H9 (cell line): ENCODE results near the gene KCNAB1. TPM values are rescaled to one million over a fixed set of nuclear protein-coding genes. Genes with fewer than 3 reads are reported as not detected.

ENCODE experiments used
- DNase-seq: peaks from one replicate; pipeline ENCODE4 v3.0.0-alpha.2; 2017
- H2AFZ ChIP-seq: one replicate; pipeline ENCODE4 v1.6.1; 2013; ENCODE audit warnings: mild to moderate bottlenecking, low read length, control low read depth, moderate library complexity
- H2AK5ac ChIP-seq: 2 replicates; pipeline ENCODE4 v1.6.1; 2013; ENCODE audit warnings: low read length, control low read depth, mixed read lengths; ENCODE audit not compliant: insufficient read length
- H2BK120ac ChIP-seq: one replicate; pipeline ENCODE4 v1.6.1; 2013; ENCODE audit warnings: low read depth, mild to moderate bottlenecking, low read length, control low read depth, inconsistent platforms; ENCODE audit not compliant: poor library complexity, severe bottlenecking
- H2BK12ac ChIP-seq: 2 replicates; pipeline ENCODE4 v1.6.1; 2013; ENCODE audit warnings: low read length, control low read depth, mixed read lengths, low read depth; ENCODE audit not compliant: insufficient read length
- H2BK15ac ChIP-seq: 2 replicates; pipeline ENCODE4 v1.6.1; 2013; ENCODE audit warnings: low read depth, low read length, control low read depth
- H2BK20ac ChIP-seq: one replicate; pipeline ENCODE4 v1.6.1; 2013; ENCODE audit warnings: low read depth, mild to moderate bottlenecking, low read length, control low read depth, inconsistent platforms; ENCODE audit not compliant: poor library complexity, severe bottlenecking
- H2BK5ac ChIP-seq: 2 replicates; pipeline ENCODE4 v1.6.1; 2013; ENCODE audit warnings: low read length, control low read depth, mixed read lengths; ENCODE audit not compliant: insufficient read length
- H3K14ac ChIP-seq: 2 replicates; pipeline ENCODE4 v1.6.1; 2013; ENCODE audit warnings: low read length, control low read depth; ENCODE audit not compliant: insufficient read depth
- H3K18ac ChIP-seq: 2 replicates; pipeline ENCODE4 v1.6.1; 2013; ENCODE audit warnings: low read depth, mild to moderate bottlenecking, mixed read lengths, low read length, control low read depth; ENCODE audit not compliant: insufficient read length
- H3K23ac ChIP-seq: 2 replicates; pipeline ENCODE4 v1.6.1; 2013; ENCODE audit warnings: low read length, control low read depth, mixed read lengths, low read depth; ENCODE audit not compliant: insufficient read length
- H3K23me2 ChIP-seq: 2 replicates; pipeline ENCODE4 v1.6.1; 2013; ENCODE audit warnings: low read depth, mild to moderate bottlenecking, mixed read lengths, low read length, control low read depth; ENCODE audit not compliant: insufficient read length, poor library complexity, severe bottlenecking
- H3K27ac ChIP-seq: 2 replicates; pipeline ENCODE4 v1.5.1; 2013; ENCODE audit warnings: low read length, control low read depth, mixed read lengths, low read depth; ENCODE audit not compliant: insufficient read length
- H3K27me3 ChIP-seq: 2 replicates; pipeline ENCODE4 v1.6.1; 2013; ENCODE audit warnings: low read length, control low read depth, inconsistent platforms; ENCODE audit not compliant: insufficient read depth
- H3K4ac ChIP-seq: 2 replicates; pipeline ENCODE4 v1.6.1; 2013; ENCODE audit warnings: low read depth, mild to moderate bottlenecking, control low read depth, inconsistent platforms, low read length, moderate library complexity
- H3K4me1 ChIP-seq: 2 replicates; pipeline ENCODE4 v1.6.1; 2013; ENCODE audit warnings: low read length, control low read depth, inconsistent platforms; ENCODE audit not compliant: insufficient read depth
- H3K4me2 ChIP-seq: 2 replicates; pipeline ENCODE4 v1.6.1; 2013; ENCODE audit warnings: low read length, control low read depth, mixed read lengths; ENCODE audit not compliant: insufficient read length, insufficient read depth
- H3K56ac ChIP-seq: 2 replicates; pipeline ENCODE4 v1.6.1; 2013; ENCODE audit warnings: low read depth, mild to moderate bottlenecking, mixed read lengths, low read length, control low read depth; ENCODE audit not compliant: insufficient read length
- H3K79me1 ChIP-seq: 2 replicates; pipeline ENCODE4 v1.6.1; 2013; ENCODE audit warnings: low read depth, mild to moderate bottlenecking, moderate library complexity, low read length, control low read depth, inconsistent platforms; ENCODE audit not compliant: insufficient read depth, poor library complexity, severe bottlenecking
- H3K79me2 ChIP-seq: 2 replicates; pipeline ENCODE4 v1.6.1; 2013; ENCODE audit warnings: low read length, control low read depth, inconsistent platforms; ENCODE audit not compliant: insufficient read depth
- H3K9ac ChIP-seq: 2 replicates; pipeline ENCODE4 v1.6.1; 2013; ENCODE audit warnings: low read length, control low read depth, mixed read lengths; ENCODE audit not compliant: insufficient read length; ENCODE audit errors: extremely low read depth
- H3K9me3 ChIP-seq: one replicate; pipeline ENCODE4 v1.6.1; 2013; ENCODE audit warnings: low read depth, low read length, inconsistent platforms; ENCODE audit not compliant: control insufficient read depth
- H3T11ph ChIP-seq: one replicate; pipeline ENCODE4 v1.6.1; 2013; ENCODE audit warnings: mild to moderate bottlenecking, low read length, control low read depth, inconsistent platforms
- H4K20me1 ChIP-seq: one replicate; pipeline ENCODE4 v1.6.1; 2013; ENCODE audit not compliant: control insufficient read depth, insufficient read length, insufficient read depth
- H4K5ac ChIP-seq: 2 replicates; pipeline ENCODE4 v1.6.1; 2013; ENCODE audit warnings: low read depth, mild to moderate bottlenecking, mixed read lengths, low read length, control low read depth; ENCODE audit not compliant: insufficient read length
- H4K8ac ChIP-seq: replicated peaks from 2 replicates; pipeline ENCODE4 v1.6.1; 2013; ENCODE audit warnings: low read length, control low read depth, mixed read lengths, low read depth; ENCODE audit not compliant: insufficient read length
- H4K91ac ChIP-seq: 2 replicates; pipeline ENCODE4 v1.6.1; 2013; ENCODE audit warnings: low read depth, mild to moderate bottlenecking, moderate library complexity, mixed read lengths, low read length, control low read depth; ENCODE audit not compliant: insufficient read length
- H3K27ac Mint-ChIP-seq, 3 experiments: 2 replicates in 2 of 3; 3 replicates in 1 of 3; pipeline ENCODE4 v1.8.0; 2020 to 2021; ENCODE audit warnings: mixed read lengths in 3 of 3, mild to moderate bottlenecking in 1 of 3, moderate library complexity in 1 of 3
- H3K27me3 Mint-ChIP-seq: 2 replicates; pipeline ENCODE4 v1.8.0; 2021; ENCODE audit warnings: low read depth, mild to moderate bottlenecking, moderate library complexity, mixed read lengths
- H3K36me3 Mint-ChIP-seq, 3 experiments: 2 replicates in 2 of 3; 3 replicates in 1 of 3; pipeline ENCODE4 v1.8.0; 2020 to 2021; ENCODE audit warnings: low read depth in 3 of 3, mixed read lengths in 3 of 3; ENCODE audit not compliant: insufficient read depth in 1 of 3
- H3K4me1 Mint-ChIP-seq, 2 experiments: 2 replicates each; pipeline ENCODE4 v1.8.0; 2020; ENCODE audit warnings: mixed read lengths in 2 of 2
- H3K4me3 Mint-ChIP-seq, 2 experiments: 2 replicates in 1 of 2; 3 replicates in 1 of 2; pipeline ENCODE4 v1.8.0; 2020 to 2021; ENCODE audit warnings: mild to moderate bottlenecking in 2 of 2, mixed read lengths in 2 of 2, moderate library complexity in 1 of 2
- H3K9me3 Mint-ChIP-seq, 2 experiments: 2 replicates in 1 of 2; 3 replicates in 1 of 2; pipeline ENCODE4 v1.8.0; 2020; ENCODE audit warnings: mild to moderate bottlenecking in 2 of 2, mixed read lengths in 2 of 2, moderate library complexity in 1 of 2
- total RNA-seq: library from RNA; stranded (reverse); gene quantifications from 2 replicates; pipeline ENCODE4 v1.2.1, GENCODE V29; 2021
- TF ChIP-seq, protein P1 (sequence below): fragments of 200-600 bp; sonication (generic); conservative IDR thresholded peaks from 3 replicates; pipeline ENCODE4 v1.8.0; 2021; ENCODE audit warnings: antibody characterized with exemption, mild to moderate bottlenecking

KCNAB1 gene
- total RNA-seq, 1 experiment from 2014 or later: 3.7 TPM

DNA sequence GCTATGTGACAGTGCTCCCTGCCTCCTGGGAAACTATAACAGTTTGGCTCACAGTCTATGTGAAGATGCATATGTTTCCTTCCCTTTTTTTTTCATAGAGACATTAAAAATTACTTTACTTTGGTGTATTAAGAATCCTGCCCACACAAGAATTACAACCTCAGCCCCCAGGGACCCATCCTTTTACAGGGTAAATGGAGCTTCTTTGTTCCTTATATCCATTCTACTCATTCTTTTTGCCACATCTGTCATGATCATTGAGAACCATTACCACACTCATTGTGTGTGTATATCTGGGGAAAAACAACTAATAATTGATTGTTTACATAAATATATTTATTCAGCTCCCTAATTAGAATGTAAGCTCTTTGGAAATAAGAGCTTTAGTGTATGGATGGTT lies 277.2 kb downstream of the KCNAB1 start:
- no peak overlapping the region for H4K8ac ChIP-seq
- H3K36me3 Mint-ChIP-seq: no peaks in the 10 kb centered on the region

More for the DNA sequence above, 277.2 kb downstream of the KCNAB1 start:
- Histone ChIP-seq H3K14ac (no peak overlapping the region), H2BK5ac (no peak overlapping the region), H3K4me2 (no peak overlapping the region), H3K27ac (no peak overlapping the region), H2BK12ac (no peak overlapping the region), H3K23me2 (no peaks in the 10 kb centered on the region), H3K18ac (no peak overlapping the region), H4K91ac (no peak overlapping the region), H3K4me1 (no peaks in the 10 kb centered on the region), H2BK15ac (no peak overlapping the region), H3K56ac (no peak overlapping the region), H3K9me3 (no peaks in the 10 kb centered on the region), H2BK120ac (no peak overlapping the region), H4K5ac (no peak overlapping the region), H3K9ac (no peak overlapping the region), H3K27me3 (no peaks in the 10 kb centered on the region), H3K4ac (no peak overlapping the region), H2BK20ac (no peak overlapping the region), H4K20me1 (no peaks in the 10 kb centered on the region), H3T11ph (no peak overlapping the region), H3K23ac (no peak overlapping the region), H2AFZ (no peak overlapping the region), H3K79me1 (no peaks in the 10 kb centered on the region), H2AK5ac (no peak overlapping the region), H3K79me2 (no peaks in the 10 kb centered on the region)
- no peak overlapping the region for H3K27ac Mint-ChIP-seq
- H3K27me3 Mint-ChIP-seq: peaks cover 1% of the 10 kb centered on the region; the same call in 1 of the 2 replicates
- H3K4me1 Mint-ChIP-seq: peaks cover 0 to 11% of the 10 kb centered on the region in 2 experiments; a peak in 2 of 4 replicates
- no peak overlapping the region for H3K4me3 Mint-ChIP-seq
- no peaks in the 10 kb centered on the region for H3K9me3 Mint-ChIP-seq
- TF ChIP-seq, protein P1, sequence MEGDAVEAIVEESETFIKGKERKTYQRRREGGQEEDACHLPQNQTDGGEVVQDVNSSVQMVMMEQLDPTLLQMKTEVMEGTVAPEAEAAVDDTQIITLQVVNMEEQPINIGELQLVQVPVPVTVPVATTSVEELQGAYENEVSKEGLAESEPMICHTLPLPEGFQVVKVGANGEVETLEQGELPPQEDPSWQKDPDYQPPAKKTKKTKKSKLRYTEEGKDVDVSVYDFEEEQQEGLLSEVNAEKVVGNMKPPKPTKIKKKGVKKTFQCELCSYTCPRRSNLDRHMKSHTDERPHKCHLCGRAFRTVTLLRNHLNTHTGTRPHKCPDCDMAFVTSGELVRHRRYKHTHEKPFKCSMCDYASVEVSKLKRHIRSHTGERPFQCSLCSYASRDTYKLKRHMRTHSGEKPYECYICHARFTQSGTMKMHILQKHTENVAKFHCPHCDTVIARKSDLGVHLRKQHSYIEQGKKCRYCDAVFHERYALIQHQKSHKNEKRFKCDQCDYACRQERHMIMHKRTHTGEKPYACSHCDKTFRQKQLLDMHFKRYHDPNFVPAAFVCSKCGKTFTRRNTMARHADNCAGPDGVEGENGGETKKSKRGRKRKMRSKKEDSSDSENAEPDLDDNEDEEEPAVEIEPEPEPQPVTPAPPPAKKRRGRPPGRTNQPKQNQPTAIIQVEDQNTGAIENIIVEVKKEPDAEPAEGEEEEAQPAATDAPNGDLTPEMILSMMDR: no peak
- DNase-seq: no peak
